Cardiac muscle cell (in vitro differentiated cells and primary cell): ENCODE measurements around the gene ACYP2. TPM values are rescaled to one million over a fixed set of nuclear protein-coding genes. Genes with fewer than 3 reads are reported as not detected.

Source experiments
- DNase-seq, 2 donors: peaks; one replicate each; pipeline versions ENCODE4 v3.0.0 to v3.0.0-alpha.2; 2010 to 2017; ENCODE audit warnings: low read depth in 1 of 2, low spot score in 1 of 2
- H3K27ac ChIP-seq: fragments of 200-600 bp; sonication (generic); 2 replicates; pipeline ENCODE4 v1.5.1; 2016
- H3K27me3 ChIP-seq: fragments of 200-600 bp; sonication (generic); 2 replicates; pipeline ENCODE4 v1.6.0; 2016; ENCODE audit warnings: control low read depth
- H3K36me3 ChIP-seq: fragments of 200-600 bp; sonication (generic); 2 replicates; pipeline ENCODE4 v1.5.1; 2016; ENCODE audit warnings: control low read depth
- H3K4me1 ChIP-seq: fragments of 200-600 bp; sonication (generic); 2 replicates; pipeline ENCODE4 v1.8.1; 2017; ENCODE audit warnings: low read depth, mild to moderate bottlenecking, mixed run types
- H3K4me3 ChIP-seq: fragments of 200-600 bp; sonication (generic); 2 replicates; pipeline ENCODE4 v1.5.1; 2016; ENCODE audit warnings: mild to moderate bottlenecking
- H3K9me3 ChIP-seq: fragments of 200-600 bp; sonication (generic); 2 replicates; pipeline ENCODE4 v1.5.1; 2017; ENCODE audit warnings: low read depth, mild to moderate bottlenecking, control low read depth
- polyA plus RNA-seq: library from polyadenylated mRNA; unstranded; fragments of >200 nt; fragmentation: Nextera tagmentation; extraction: Ambion mirVana; gene quantifications from 2 replicates; pipeline ENCODE4 v1.2.1, GENCODE V29; 2016
- total RNA-seq: library from RNA; depleted of rRNA; stranded (reverse); fragments of >200 nt; gene quantifications from 2 replicates; pipeline ENCODE4 v1.2.3, GENCODE V29; 2016
- TF ChIP-seq, protein P1 (sequence below): IDR thresholded peaks from 2 replicates; pipeline ENCODE4 v1.5.1; 2012; ENCODE audit warnings: low read depth, mild to moderate bottlenecking, low read length

The ACYP2 gene
- total and polyA plus RNA-seq, 2 experiments from 2014 or later, result 12.6 to 46.8 TPM

DNA sequence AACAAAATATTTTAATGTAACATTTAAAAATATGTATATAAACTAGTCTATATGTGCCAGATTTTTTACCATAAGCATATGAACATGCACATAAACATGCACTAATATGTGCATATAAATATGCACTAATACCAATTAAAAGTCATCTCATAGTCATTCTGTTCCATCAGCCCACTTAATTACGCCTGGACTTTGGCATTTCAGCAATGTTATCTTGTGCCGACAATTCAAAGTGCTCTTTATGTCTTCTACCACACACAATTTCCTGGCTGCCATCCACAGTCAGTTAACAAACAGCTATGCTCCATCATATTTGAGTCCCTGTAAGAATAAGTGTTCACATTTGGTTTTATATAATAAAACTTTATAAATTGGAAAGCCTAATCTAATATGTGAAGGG lies 233.2 kb downstream of the ACYP2 start:
- DNase-seq, result peak; percentile 76 to 83
- H3K9me3 ChIP-seq, result no peaks in the 10 kb centered on the region
- H3K36me3 ChIP-seq, result no peaks in the 10 kb centered on the region
- no peak overlapping the region for H3K4me3 ChIP-seq
- peaks cover 34% of the 10 kb centered on the region for H3K4me1 ChIP-seq
- no peaks in the 10 kb centered on the region for H3K27me3 ChIP-seq
- no peak overlapping the region for H3K27ac ChIP-seq
- TF ChIP-seq, protein P1, sequence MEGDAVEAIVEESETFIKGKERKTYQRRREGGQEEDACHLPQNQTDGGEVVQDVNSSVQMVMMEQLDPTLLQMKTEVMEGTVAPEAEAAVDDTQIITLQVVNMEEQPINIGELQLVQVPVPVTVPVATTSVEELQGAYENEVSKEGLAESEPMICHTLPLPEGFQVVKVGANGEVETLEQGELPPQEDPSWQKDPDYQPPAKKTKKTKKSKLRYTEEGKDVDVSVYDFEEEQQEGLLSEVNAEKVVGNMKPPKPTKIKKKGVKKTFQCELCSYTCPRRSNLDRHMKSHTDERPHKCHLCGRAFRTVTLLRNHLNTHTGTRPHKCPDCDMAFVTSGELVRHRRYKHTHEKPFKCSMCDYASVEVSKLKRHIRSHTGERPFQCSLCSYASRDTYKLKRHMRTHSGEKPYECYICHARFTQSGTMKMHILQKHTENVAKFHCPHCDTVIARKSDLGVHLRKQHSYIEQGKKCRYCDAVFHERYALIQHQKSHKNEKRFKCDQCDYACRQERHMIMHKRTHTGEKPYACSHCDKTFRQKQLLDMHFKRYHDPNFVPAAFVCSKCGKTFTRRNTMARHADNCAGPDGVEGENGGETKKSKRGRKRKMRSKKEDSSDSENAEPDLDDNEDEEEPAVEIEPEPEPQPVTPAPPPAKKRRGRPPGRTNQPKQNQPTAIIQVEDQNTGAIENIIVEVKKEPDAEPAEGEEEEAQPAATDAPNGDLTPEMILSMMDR, result no peak

DNA sequence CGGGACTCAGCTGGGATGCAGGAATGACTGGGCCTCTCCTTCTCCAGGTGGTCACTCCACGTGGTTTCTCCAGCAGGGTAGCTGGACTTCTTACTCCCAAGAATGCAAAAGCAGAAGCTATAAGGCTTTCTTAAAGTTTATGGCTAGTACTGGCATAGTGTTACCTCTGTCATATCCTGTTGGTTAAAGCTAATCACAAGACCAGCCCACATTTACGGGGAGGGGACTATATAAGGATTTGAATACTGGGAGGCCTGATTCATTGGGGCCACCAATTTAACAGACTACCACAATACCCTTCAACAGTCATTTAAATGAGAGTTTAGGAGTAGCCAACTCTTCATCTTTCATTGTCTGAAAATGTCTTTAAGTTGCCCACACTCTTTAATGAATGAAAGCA lies 235.0 kb downstream of the ACYP2 start:
- DNase-seq, result no peak
- no peaks in the 10 kb centered on the region for H3K27me3 ChIP-seq
- TF ChIP-seq, protein P1, result no peak
- H3K27ac ChIP-seq, result no peak overlapping the region
- H3K4me1 ChIP-seq, result peaks cover 29% of the 10 kb centered on the region
- no peaks in the 10 kb centered on the region for H3K9me3 ChIP-seq
- H3K4me3 ChIP-seq, result no peak overlapping the region
- H3K36me3 ChIP-seq, result no peaks in the 10 kb centered on the region

DNA sequence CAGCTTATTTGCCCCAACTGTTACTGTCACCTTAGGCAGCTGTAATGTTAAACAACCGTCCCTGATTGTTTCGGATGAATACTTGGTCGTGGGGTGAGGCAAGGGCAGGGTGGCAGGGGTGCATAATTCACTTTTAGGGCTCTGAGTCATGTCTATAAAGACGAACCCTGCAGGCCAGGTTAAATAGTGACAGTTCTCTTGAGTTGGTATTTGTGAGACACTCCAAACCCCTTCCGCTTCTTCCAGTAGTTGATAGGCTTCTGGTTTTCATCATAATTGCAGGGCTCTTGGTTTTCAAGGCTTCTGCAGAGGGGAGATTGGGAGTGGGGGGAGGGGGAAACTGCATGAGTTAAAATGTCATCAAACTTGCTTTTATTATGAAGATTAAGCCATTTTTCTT lies 237.8 kb downstream of the ACYP2 start:
- Histone ChIP-seq H3K36me3 (no peaks in the 10 kb centered on the region), H3K4me1 (peaks cover 23% of the 10 kb centered on the region), H3K27ac (peak overlapping the region; percentile 59), H3K9me3 (no peaks in the 10 kb centered on the region), H3K4me3 (no peak overlapping the region), H3K27me3 (no peaks in the 10 kb centered on the region)
- TF ChIP-seq, protein P1, result no peak
- peak in 1 of 2 donors; percentile 80 for DNase-seq

Other genes with a start within 250 kb of the ACYP2 start
- gene PSME4, start 144.6 kb upstream of the ACYP2 start, total RNA-seq, result 22.6 and 27.6 TPM in 2 replicates
- gene PSME4, start 144.6 kb upstream of the ACYP2 start, polyA plus RNA-seq, result 8.7 and 14.2 TPM in 2 replicates
- gene TSPYL6, start 140.6 kb downstream of the ACYP2 start, total RNA-seq, result not detected in 2 replicates
- gene TSPYL6, start 140.6 kb downstream of the ACYP2 start, polyA plus RNA-seq, result not detected in 2 replicates